Neutrophil (primary cell): ENCODE data around the gene ZFP36L1.

Experiments
- H3K27ac ChIP-seq: fragments of 200-600 bp; sonication (generic); 2 replicates; pipeline ENCODE4 v1.5.1; 2016; ENCODE audit warnings: mild to moderate bottlenecking, moderate library complexity
- H3K27me3 ChIP-seq: fragments of 200-600 bp; sonication (generic); 2 replicates; pipeline ENCODE4 v1.6.0; 2016; ENCODE audit warnings: mild to moderate bottlenecking
- H3K36me3 ChIP-seq: fragments of 200-600 bp; sonication (generic); 2 replicates; pipeline ENCODE4 v1.5.1; 2017
- H3K4me1 ChIP-seq, 2 experiments: fragments of 200-600 bp in 1 of 2; sonication (generic) in 1 of 2; 1 replicate in 1 of 2; 2 replicates in 1 of 2; pipeline versions ENCODE4 v1.5.1 to v1.6.1; 2013 to 2016; ENCODE audit warnings: low read depth in 1 of 2, low read length in 1 of 2, mild to moderate bottlenecking in 1 of 2, moderate library complexity in 1 of 2; ENCODE audit not compliant: control insufficient read depth in 1 of 2, insufficient read depth in 1 of 2
- H3K4me3 ChIP-seq, 2 experiments: fragments of 200-600 bp in 1 of 2; sonication (generic) in 1 of 2; 1 replicate in 1 of 2; 2 replicates in 1 of 2; pipeline ENCODE4 v1.5.1; 2013 to 2016; ENCODE audit warnings: low read depth in 1 of 2, low read length in 1 of 2, mild to moderate bottlenecking in 1 of 2, moderate library complexity in 1 of 2
- H3K9me3 ChIP-seq: fragments of 200-600 bp; sonication (generic); 2 replicates; pipeline ENCODE4 v1.5.1; 2016
- TF ChIP-seq, protein P1 (sequence below): fragments of 200-600 bp; sonication (generic); IDR thresholded peaks from 2 replicates; pipeline ENCODE4 v1.5.1; 2016; ENCODE audit warnings: antibody characterized with exemption

ZFP36L1 gene

DNA sequence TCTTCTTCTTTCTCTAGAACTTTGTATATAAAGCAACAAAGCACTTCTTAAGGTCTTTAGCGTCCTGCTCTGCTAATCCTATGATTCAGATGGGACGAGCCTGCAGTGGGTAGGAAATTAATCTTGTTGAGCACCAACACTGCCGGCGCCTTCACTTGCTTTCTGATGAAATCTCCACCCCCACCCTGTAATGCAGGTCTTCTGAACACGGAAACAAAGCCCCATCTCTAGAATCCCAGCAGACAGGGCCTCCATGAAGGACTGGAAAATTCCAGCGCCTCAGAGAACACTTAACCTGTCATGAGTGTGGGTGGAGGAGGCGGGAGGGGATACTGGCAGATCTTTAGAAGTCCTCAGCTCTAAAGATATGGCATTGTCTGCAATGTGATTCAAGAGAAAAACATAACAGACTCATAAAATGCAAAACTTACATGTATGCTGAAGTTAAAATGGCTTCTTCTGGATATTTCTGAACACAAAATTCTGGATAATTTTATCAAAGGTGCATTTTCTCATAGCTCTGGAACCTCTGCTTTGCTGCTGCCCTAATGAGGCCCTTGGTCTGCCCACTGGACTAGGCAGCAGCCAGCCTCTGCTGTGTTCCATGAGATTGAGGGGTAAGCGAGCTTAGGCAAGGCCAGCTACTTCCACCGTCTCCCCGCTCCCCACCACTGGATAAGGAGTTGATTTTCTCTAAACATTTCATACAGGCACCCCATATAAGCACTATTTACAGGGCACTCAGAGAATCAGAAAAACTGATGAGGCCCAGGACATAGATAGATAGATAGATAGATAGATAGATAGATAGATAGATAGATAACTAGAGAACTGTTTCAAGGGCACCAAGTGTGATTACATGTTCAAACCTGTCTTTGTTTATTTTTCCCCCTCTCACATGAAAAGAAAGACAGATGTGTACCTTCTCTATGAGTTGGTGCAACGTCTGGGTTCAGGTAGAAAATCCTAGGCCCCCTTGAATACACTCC lies 43.1 kb downstream of the ZFP36L1 start:
- no peak overlapping the region for H3K27ac ChIP-seq
- H3K27me3 ChIP-seq, result peaks cover 85% of the 10 kb centered on the region

GRCh38 chr14:68748691-68749090 lies 44.2 kb downstream of the ZFP36L1 start:
- H3K27ac ChIP-seq, result no peak overlapping the region
- H3K36me3 ChIP-seq, result no peaks in the 10 kb centered on the region
- peaks cover 92% of the 10 kb centered on the region for H3K27me3 ChIP-seq
- H3K4me1 ChIP-seq, result peaks cover 6 to 7% of the 10 kb centered on the region in 2 experiments
- TF ChIP-seq, protein P1, sequence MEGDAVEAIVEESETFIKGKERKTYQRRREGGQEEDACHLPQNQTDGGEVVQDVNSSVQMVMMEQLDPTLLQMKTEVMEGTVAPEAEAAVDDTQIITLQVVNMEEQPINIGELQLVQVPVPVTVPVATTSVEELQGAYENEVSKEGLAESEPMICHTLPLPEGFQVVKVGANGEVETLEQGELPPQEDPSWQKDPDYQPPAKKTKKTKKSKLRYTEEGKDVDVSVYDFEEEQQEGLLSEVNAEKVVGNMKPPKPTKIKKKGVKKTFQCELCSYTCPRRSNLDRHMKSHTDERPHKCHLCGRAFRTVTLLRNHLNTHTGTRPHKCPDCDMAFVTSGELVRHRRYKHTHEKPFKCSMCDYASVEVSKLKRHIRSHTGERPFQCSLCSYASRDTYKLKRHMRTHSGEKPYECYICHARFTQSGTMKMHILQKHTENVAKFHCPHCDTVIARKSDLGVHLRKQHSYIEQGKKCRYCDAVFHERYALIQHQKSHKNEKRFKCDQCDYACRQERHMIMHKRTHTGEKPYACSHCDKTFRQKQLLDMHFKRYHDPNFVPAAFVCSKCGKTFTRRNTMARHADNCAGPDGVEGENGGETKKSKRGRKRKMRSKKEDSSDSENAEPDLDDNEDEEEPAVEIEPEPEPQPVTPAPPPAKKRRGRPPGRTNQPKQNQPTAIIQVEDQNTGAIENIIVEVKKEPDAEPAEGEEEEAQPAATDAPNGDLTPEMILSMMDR, result no peak
- H3K9me3 ChIP-seq, result no peaks in the 10 kb centered on the region
- no peak overlapping the region for H3K4me3 ChIP-seq

More for the DNA sequence above, 43.1 kb downstream of the ZFP36L1 start:
- no peaks in the 10 kb centered on the region for H3K9me3 ChIP-seq
- TF ChIP-seq, protein P1, result no peak
- H3K4me3 ChIP-seq, result no peak overlapping the region
- peaks cover 16 to 17% of the 10 kb centered on the region in 2 experiments for H3K4me1 ChIP-seq
- H3K36me3 ChIP-seq, result no peaks in the 10 kb centered on the region

DNA sequence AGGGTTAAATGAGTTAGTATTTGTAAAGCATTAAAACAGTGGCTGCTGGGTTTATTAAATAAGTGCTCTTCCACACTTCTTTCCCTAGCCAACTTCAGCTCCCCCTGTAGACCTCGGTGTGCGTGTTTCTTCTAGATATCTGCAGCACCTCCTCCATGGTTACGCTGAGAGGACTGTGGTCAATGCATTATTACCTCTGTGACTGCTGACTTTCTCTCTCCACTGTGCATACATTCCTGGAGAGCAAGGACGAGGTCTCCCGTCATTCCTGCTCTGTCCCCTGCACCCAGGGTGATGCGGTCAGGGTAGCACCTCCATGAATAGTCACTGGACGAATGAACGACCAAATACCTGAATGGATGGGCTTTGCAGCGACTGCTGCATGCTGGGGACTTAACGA lies 44.6 kb downstream of the ZFP36L1 start:
- Histone ChIP-seq H3K27me3 (peaks cover 93% of the 10 kb centered on the region), H3K4me3 (no peak overlapping the region), H3K36me3 (no peaks in the 10 kb centered on the region), H3K27ac (no peak overlapping the region), H3K4me1 (peaks cover 4% of the 10 kb centered on the region in 2 experiments), H3K9me3 (no peaks in the 10 kb centered on the region)
- TF ChIP-seq, protein P1, result no peak

- H3K9me3 ChIP-seq, result no peaks in the 10 kb centered on the region
- no peak overlapping the region for H3K27ac ChIP-seq
- H3K4me3 ChIP-seq, result no peak overlapping the region
- H3K4me1 ChIP-seq, result peaks cover 11% of the 10 kb centered on the region in 2 experiments
- peaks cover 84% of the 10 kb centered on the region for H3K27me3 ChIP-seq
- H3K36me3 ChIP-seq, result no peaks in the 10 kb centered on the region
- TF ChIP-seq, protein P1, result no peak
These were observed 45.5 kb downstream of the ZFP36L1 start for GRCh38 chr14:68747393-68747792.

- TF ChIP-seq, protein P1, result no peak
- no peak overlapping the region for H3K4me3 ChIP-seq
- no peak overlapping the region for H3K27ac ChIP-seq
- H3K27me3 ChIP-seq, result peaks cover 56% of the 10 kb centered on the region
- peaks cover 31 to 36% of the 10 kb centered on the region in 2 experiments for H3K4me1 ChIP-seq
- H3K36me3 ChIP-seq, result no peaks in the 10 kb centered on the region
- no peaks in the 10 kb centered on the region for H3K9me3 ChIP-seq
These were observed 48.3 kb downstream of the ZFP36L1 start for GRCh38 chr14:68744613-68745012.
